Measurements from ENCODE around the gene EXOC2. TPM values are rescaled to one million over a fixed set of nuclear protein-coding genes. Genes with fewer than 3 reads are reported as not detected.

EXOC2 gene
- total RNA-seq, 4 donors from 2014 or later: 7.6 to 22.5 (median 20.2) TPM

GRCh38 chr6:435441-436307 lies 257.3 kb downstream of the EXOC2 start:
- no peak overlapping the region for H3K4me3 ChIP-seq
- intact Hi-C loops (cut with DNase I; ENCODE audit: low total_unique reads) (no loop called here), in situ Hi-C loops (cut with MboI; ENCODE audit: low pct_ligation_motif_present in 1 of 4, low pct_unique_long_range_greater_than_20kb in 1 of 4, low sequenced_read_pairs in 3 of 4) (no loop called here)
- 97% methylated on average over 47 of the region's 50 CpGs; no CpG with 5 or more reads in 1 of the 2 donors for WGBS, 2 donors (ENCODE audit: low coverage in 1 of 2)
- no peak overlapping the region for H3K27ac ChIP-seq
- no peaks in the 10 kb centered on the region for H3K36me3 ChIP-seq
- no peaks in the 10 kb centered on the region for H3K27me3 ChIP-seq
- H3K9me3 ChIP-seq: no peaks in the 10 kb centered on the region
- TF ChIP-seq POLR2AphosphoS5 (IDR thresholded peaks at IDR 0.05) (no peak), POLR2A (IDR thresholded peaks at IDR 0.05) (no peak), CTCF (IDR thresholded peaks at IDR 0.05) (no peak), EP300 (IDR thresholded peaks at IDR 0.05; ENCODE audit: low read depth) (no peak)
- DNase-seq: no peak
- no peaks in the 10 kb centered on the region for H3K4me1 ChIP-seq

Other genes with a start within 250 kb of the EXOC2 start
- gene HUS1B, start 36.0 kb downstream of the EXOC2 start, total RNA-seq: 1 to 10 TPM in 2 of 4 donors, under 1 TPM in 1, not detected in 1; 0.80 to 7.5 (median 3.7) TPM

All from transverse colon (tissue), 4 donors.